HG03558 (cell line): ENCODE data around the gene AFAP1.

Experiments used
- ATAC-seq: cut with Tn5 transposase; IDR thresholded peaks from one replicate; pipeline ENCODE4 v1.9.1; 2021; ENCODE audit warnings: moderate number of reproducible peaks; ENCODE audit not compliant: unreplicated experiment; ENCODE audit errors: extremely low read depth

The AFAP1 gene

GRCh38 chr4:7710576-7711306 lies 228.9 kb downstream of the AFAP1 start:
- no peak for ATAC-seq

GRCh38 chr4:7710126-7710525 lies 229.5 kb downstream of the AFAP1 start:
- no peak for ATAC-seq

GRCh38 chr4:7709431-7709830 lies 230.2 kb downstream of the AFAP1 start:
- no peak for ATAC-seq

- no peak for ATAC-seq
These were observed 230.7 kb downstream of the AFAP1 start for GRCh38 chr4:7708981-7709380.
